HG02884 (cell line): ENCODE measurements around the gene FBN2.
A peak's percentile ranks its signal among the peaks of the same experiment; 100 is the strongest.
"Not testable (repeated sequence)": the region's sequence is repeated elsewhere in the genome, so short reads cannot be mapped to it uniquely, and the experiment has no call there.

Experiments
- ATAC-seq: cut with Tn5 transposase; IDR thresholded peaks from one replicate; pipeline ENCODE4 v1.9.1; 2021; ENCODE audit warnings: mild to moderate bottlenecking, moderate library complexity; ENCODE audit not compliant: unreplicated experiment

The FBN2 gene

GRCh38 chr5:128432913-128433440 is 105.1 kb downstream of the FBN2 start:
- ATAC-seq: no peak

DNA sequence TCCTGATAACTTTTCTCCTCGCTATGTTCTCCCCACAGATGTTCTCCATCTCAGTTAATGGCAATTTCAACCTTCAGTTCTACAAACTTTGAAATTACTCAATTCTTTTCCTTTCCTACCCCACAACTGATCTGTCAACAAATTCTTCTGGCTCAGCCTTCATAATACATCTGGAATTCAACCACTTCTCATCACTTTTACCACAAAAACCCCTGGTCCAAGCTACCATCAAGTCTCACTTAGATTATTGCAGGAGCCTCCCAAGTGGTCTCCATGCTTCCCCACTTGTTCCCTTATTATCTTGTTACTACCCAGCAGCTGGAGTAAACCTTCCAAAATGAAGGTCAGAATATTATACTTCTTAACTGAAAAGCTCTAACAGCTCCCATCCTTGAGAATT is 110.1 kb downstream of the FBN2 start:
- ATAC-seq: no peak

GRCh38 chr5:128426090-128426534 is 111.9 kb downstream of the FBN2 start:
- ATAC-seq: peak; percentile 90

- no peak for ATAC-seq
These were observed 113.4 kb downstream of the FBN2 start for GRCh38 chr5:128424646-128425045.

DNA sequence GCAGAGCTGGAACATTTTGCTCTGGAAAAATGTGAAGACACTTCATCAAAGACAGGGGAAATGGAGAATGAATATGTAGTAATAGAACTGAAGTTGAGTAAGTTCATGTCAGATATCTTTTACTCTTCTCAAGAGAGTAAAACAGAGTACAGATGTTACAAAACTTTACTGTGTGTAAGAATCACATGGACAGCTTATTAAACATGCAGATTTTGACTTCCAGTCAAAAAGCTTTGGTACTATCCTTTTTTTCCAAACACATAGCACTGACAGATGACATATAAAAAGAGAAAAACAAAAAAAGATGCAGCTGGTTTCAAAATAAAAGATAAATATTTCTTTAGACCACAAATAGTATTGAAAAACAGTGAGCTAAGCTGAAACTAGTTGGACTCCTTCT is 115.4 kb downstream of the FBN2 start:
- ATAC-seq: no peak

DNA sequence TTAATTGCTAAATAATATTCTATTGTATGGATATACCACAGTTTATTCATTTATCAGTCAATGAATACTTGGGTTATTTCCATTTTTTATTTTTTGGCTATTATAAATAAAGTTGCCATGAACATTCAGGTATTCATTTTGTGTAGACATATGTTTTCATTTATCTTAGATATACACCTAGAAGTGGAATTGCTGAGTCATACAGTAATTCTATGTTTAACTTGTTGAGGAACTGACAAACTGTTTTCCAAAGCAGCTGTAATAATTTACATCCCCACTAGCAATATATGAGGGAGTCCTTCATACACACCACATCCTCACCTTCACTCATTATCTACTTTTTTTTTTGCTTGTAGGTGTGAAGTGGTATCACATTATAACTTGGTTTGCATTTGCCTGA is 123.6 kb downstream of the FBN2 start:
- no peak for ATAC-seq

DNA sequence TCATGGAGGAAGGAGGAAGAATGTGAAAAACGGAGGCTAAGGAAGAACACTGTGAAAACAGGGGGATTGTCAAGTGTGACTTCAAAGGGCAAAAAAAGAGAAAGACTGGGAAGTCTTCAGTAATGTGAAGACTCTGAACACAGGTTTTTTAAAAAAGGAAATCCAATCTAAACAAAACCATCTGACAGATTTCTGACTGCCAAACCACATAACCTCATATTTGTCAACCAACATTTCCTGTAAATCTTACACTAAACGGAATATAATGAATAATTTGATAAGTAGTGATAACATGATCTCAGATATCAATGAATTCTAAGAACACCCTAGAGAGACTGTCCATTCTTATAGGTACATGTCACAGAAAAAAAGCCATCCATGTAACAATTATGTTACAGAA is 124.7 kb downstream of the FBN2 start:
- no peak for ATAC-seq

- ATAC-seq: no peak
These were observed 125.7 kb downstream of the FBN2 start for GRCh38 chr5:128412145-128412930.

DNA sequence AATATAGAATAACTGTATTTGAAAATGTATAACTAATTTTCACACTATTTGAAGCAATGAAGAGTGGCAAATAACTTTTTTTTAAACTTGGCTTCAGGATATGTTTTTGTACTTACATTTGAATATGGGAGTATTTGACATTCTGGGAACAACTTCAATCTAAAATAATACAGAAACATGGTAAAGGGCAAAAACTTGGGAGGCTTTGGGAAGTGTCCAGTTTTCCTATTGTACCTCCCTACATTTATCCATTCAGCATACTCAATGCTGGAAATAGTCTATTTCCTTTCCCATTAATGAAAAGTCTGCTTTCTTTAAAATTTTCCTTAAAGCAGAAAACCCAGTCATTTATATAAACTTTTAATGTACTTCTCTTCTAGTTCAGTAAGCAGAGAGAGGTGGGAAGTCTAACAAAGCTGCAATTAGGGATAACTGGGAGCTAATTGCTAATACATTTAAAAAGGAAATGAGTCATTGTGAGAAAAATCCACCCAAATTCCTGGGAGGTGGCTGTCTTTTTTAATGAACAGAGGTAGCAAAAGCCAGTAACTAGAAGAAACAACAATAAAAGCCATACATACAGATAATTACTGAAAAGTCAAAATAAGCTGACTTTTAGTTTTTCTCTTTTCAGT is 128.8 kb downstream of the FBN2 start:
- ATAC-seq: no peak

DNA sequence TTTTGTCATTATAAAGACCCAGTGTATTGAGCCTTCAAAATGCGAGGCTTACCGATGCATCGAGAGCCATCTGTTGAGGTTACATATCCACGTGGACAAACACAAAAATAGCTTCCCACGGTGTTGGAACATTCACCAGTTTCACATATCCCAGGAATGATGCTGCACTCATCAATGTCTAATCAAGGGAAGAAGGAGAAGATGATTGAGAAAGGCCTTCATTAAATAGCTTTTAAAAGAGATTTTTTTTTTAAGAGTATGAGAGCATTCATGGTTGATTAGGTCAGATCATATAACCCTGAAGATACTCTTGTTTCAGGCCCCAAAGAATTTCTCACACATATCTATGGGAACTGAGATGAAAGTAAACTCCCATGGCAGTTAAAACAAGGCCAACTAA is 129.4 kb downstream of the FBN2 start:
- no peak for ATAC-seq

GRCh38 chr5:128407944-128408343 is 130.1 kb downstream of the FBN2 start:
- ATAC-seq: no peak

DNA sequence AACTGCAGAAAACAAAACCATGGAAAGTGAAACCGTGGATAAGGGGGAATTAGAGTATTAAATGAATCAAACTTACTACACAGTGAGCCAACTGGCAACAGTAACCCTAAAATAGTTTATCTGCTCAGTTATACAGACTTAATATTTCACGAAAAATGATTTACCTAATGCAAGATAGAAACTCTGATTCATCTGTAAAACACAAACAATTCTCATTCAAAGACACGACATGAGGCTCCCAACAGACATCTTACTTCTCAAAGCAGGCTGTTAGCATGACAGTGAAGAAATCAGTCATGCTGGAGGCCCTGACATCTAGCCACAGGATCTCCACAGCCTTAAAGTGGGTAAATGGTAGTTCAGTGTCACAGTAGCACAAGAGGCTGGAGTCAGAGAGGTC is 131.2 kb downstream of the FBN2 start:
- ATAC-seq: no peak

DNA sequence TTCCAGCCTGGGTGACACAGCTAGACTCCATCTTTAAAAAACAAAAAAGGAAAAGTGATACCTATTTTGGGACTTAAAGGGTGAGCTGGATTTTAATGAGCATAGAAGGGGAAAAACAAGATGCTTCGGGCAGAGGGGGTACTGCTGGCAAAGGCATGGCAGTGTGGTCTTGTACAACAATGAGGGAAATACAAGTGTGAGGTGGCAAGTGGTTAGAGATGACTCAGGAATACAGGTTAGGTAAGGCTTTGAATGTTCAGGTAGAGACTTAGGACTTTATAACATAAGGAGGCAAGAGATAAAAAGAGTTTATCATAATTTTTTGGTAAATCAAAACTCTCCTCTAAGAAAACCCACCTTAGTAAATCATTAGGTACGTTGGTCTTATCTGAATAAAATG is 132.9 kb downstream of the FBN2 start:
- ATAC-seq: no peak

GRCh38 chr5:128403333-128403732 is 134.7 kb downstream of the FBN2 start:
- no peak for ATAC-seq

- ATAC-seq: no peak
These were observed 135.5 kb downstream of the FBN2 start for GRCh38 chr5:128402506-128402905.

- ATAC-seq: not testable (repeated sequence)
These were observed 137.3 kb downstream of the FBN2 start for GRCh38 chr5:128400766-128401165.

- ATAC-seq: no peak
These were observed 138.9 kb downstream of the FBN2 start for GRCh38 chr5:128399111-128399510.

GRCh38 chr5:128397876-128398275 is 140.2 kb downstream of the FBN2 start:
- no peak for ATAC-seq

GRCh38 chr5:128395073-128395472 is 143.0 kb downstream of the FBN2 start:
- ATAC-seq: no peak

- ATAC-seq: no peak
These were observed 154.0 kb downstream of the FBN2 start for GRCh38 chr5:128384068-128384467.

DNA sequence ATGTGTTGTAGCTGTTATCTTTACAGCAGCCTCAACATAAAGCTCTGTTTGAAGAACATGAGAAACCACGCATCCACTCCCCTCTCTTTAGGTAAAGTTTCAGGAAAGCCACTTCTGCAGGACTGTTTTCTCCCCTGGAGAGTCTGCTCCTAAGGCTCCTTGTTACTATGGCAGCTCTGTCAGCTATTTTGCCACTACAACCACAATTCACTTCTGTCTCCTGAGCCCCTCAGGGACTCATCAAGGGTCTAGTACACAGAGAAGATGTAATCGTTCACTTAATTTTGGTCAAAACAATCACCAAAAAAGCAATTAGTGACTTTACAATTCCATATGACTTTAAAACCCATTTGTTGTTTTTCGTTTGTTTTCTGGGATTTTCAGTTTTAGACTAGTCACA is 157.7 kb downstream of the FBN2 start:
- no peak for ATAC-seq

DNA sequence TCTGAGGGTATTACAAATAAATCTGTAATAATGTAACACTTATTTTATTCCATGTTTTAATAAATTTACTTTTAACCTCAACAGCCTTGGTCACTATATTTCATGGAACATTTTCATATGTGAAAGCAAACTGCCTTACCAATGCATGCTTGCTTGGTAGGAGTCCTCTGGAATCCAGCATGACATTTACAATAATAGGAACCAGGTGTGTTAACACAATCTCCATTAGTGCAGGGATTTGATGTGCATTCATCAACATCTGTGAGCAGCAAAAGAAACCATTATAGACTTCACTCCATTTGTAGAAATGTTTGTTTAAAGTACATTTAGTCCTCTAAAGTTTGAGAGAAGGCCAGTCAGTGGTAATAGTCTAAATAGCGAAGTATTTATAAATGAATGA is 159.4 kb downstream of the FBN2 start:
- no peak for ATAC-seq
